ENCODE data around the gene ULK2.

Gene ULK2

DNA sequence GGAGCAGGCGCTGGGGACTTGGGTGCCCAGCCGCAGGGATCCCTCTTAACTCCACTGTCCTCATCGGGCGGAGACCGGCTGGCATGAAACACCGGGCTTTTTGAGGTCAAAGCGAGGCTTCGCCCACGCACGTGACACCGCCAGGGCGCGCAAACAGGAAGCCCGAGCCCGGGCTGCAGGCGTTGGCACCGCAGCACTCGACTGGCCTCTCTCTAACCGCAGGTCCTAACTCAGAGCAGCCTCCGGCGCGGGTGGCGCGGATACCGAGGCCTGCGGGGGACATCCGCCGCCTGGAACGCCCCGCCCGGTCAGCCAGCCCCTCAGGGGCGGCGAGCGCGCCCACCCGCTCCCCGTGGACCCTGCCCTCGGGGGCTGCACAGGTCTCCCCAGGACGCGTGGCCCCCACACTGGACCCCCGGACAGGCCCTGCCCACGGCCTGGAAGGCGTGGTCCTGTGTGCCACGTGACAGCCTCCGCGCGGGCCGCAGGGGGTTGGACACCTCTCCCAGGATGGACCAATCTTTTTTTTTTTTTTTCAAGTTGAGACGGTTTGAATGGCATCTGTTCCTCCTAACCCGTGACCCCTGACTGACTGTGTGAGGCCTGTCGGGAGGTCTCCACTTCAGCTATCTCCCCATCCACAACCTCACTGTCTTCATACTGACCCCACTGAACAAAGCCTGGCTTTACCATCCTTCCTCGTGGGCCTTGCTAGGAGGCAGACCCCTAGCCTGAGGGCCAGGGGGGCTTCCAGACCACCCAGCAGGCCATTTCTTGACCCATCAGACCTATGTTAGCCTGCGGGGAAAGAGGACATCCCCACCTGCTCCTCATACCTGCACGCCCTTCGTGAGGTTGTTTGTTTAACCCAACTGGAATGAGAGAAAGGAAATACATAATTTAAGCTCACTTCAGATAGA, 143.0 kb downstream of the ULK2 start:
- Histone ChIP-seq H3K4me3 (ENCODE audit: low read length) (no peak overlapping the region), H3K9me3 (ENCODE audit: control insufficient read depth, insufficient read depth, low read length) (no peaks in the 10 kb centered on the region), H3K9me2 (replicated peaks; ENCODE audit: control insufficient read depth, low read length) (no peaks in the 10 kb centered on the region), H3K27me3 (ENCODE audit: control insufficient read depth, low read length) (no peaks in the 10 kb centered on the region), H3K27ac (ENCODE audit: low read depth, low read length) (no peak overlapping the region), H4K20me1 (ENCODE audit: control insufficient read depth, insufficient read depth, low read depth, low read length) (no peaks in the 10 kb centered on the region), H3K4me1 (ENCODE audit: control insufficient read depth, low read length) (no peaks in the 10 kb centered on the region), H3K4me2 (ENCODE audit: low read length) (no peak overlapping the region), H3K79me2 (ENCODE audit: control insufficient read depth, low read length) (no peaks in the 10 kb centered on the region), H3F3A (ENCODE audit: control insufficient read depth, insufficient read depth) (no peaks in the 10 kb centered on the region), H3K36me3 (ENCODE audit: control insufficient read depth, low read length) (no peaks in the 10 kb centered on the region)
- TF ChIP-seq, protein P1, sequence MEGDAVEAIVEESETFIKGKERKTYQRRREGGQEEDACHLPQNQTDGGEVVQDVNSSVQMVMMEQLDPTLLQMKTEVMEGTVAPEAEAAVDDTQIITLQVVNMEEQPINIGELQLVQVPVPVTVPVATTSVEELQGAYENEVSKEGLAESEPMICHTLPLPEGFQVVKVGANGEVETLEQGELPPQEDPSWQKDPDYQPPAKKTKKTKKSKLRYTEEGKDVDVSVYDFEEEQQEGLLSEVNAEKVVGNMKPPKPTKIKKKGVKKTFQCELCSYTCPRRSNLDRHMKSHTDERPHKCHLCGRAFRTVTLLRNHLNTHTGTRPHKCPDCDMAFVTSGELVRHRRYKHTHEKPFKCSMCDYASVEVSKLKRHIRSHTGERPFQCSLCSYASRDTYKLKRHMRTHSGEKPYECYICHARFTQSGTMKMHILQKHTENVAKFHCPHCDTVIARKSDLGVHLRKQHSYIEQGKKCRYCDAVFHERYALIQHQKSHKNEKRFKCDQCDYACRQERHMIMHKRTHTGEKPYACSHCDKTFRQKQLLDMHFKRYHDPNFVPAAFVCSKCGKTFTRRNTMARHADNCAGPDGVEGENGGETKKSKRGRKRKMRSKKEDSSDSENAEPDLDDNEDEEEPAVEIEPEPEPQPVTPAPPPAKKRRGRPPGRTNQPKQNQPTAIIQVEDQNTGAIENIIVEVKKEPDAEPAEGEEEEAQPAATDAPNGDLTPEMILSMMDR (IDR thresholded peaks at IDR 0.05; ENCODE audit: low read depth, low read length, poor library complexity, severe bottlenecking) = no peak
- no peak for TF ChIP-seq EZH2phosphoT487 (IDR thresholded peaks at IDR 0.05; ENCODE audit: borderline replicate concordance, low read length)

DNA sequence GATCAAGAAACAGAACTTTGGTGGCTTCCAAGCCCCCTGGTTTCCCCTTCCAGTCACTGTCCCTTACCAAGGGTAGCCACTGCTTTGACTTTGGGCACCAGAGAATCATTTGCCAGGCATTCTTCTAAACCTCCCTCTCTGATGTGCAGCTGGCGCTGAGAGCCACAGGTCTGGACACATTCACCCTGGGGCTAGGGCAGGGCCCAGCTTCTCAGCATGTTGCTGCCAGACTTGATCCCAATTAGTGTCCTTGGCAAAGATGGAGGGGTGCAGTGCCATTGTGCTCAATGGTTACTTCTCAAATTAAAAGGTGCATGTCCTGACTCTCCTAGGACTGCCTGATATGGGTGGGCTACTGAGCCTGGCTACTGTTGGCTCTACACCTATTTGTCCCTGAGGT, 143.8 kb downstream of the ULK2 start:
- Histone ChIP-seq H3F3A (ENCODE audit: control insufficient read depth, insufficient read depth) (no peaks in the 10 kb centered on the region), H3K4me3 (ENCODE audit: low read length) (no peak overlapping the region), H3K9me2 (replicated peaks; ENCODE audit: control insufficient read depth, low read length) (no peaks in the 10 kb centered on the region), H4K20me1 (ENCODE audit: control insufficient read depth, insufficient read depth, low read depth, low read length) (no peaks in the 10 kb centered on the region), H3K36me3 (ENCODE audit: control insufficient read depth, low read length) (no peaks in the 10 kb centered on the region), H3K27ac (ENCODE audit: low read depth, low read length) (no peak overlapping the region), H3K9me3 (ENCODE audit: control insufficient read depth, insufficient read depth, low read length) (no peaks in the 10 kb centered on the region), H3K27me3 (ENCODE audit: control insufficient read depth, low read length) (no peaks in the 10 kb centered on the region), H3K79me2 (ENCODE audit: control insufficient read depth, low read length) (no peaks in the 10 kb centered on the region), H3K4me2 (ENCODE audit: low read length) (no peak overlapping the region), H3K4me1 (ENCODE audit: control insufficient read depth, low read length) (no peaks in the 10 kb centered on the region)
- TF ChIP-seq, protein P1 (IDR thresholded peaks at IDR 0.05; ENCODE audit: low read depth, low read length, poor library complexity, severe bottlenecking) = no peak
- TF ChIP-seq EZH2phosphoT487 (IDR thresholded peaks at IDR 0.05; ENCODE audit: borderline replicate concordance, low read length) = no peak
